GM21825 (cell line): Measurements from ENCODE around the gene NCMAP.
"Not testable (repeated sequence)": the region's sequence is repeated elsewhere in the genome, so short reads cannot be mapped to it uniquely, and the experiment has no call there.

Source experiments
- ATAC-seq: cut with Tn5 transposase; IDR thresholded peaks from one replicate; pipeline ENCODE4 v1.9.1; 2021; ENCODE audit warnings: mild to moderate bottlenecking, moderate library complexity; ENCODE audit not compliant: unreplicated experiment

Gene NCMAP

GRCh38 chr1:24541711-24542346 is 14.1 kb upstream of the NCMAP start:
- no peak for ATAC-seq

DNA sequence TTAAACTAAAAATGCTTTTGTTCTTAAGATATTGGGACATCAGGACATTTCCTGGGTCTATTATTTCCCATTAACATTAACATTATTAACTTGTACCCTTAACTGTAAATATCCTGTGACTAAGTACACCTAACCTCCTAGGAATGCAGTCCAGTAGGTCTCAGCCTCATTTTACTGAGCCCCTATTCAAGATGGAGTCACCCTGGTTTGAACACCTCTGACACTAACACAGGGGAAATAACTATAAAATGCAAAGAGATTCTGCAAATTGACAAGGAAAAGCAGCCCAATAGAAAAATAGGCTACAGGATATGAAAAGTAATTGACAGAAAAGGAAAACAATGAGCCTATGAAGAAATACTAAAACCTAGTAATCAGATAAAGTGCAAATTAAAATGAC is 11.6 kb upstream of the NCMAP start:
- ATAC-seq = no peak

DNA sequence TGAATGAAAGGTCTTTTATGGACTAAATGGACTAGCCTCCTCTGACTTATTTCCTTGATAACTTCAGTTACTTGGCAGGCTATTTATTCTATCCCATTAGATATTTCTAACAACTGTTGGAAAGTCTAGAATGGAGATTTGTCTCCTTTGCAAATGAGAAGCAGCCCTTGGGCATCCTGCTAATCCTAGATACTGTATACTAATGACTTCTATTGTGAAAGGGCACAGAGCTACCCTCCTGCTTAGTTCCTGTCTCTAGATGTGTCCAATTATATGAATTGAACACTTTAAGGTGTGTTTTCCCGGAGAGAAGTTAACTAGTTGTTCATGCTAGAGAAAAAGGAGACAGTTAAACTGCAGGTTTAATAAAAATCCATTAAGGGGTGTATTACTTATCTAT is 10.2 kb upstream of the NCMAP start:
- no peak for ATAC-seq

DNA sequence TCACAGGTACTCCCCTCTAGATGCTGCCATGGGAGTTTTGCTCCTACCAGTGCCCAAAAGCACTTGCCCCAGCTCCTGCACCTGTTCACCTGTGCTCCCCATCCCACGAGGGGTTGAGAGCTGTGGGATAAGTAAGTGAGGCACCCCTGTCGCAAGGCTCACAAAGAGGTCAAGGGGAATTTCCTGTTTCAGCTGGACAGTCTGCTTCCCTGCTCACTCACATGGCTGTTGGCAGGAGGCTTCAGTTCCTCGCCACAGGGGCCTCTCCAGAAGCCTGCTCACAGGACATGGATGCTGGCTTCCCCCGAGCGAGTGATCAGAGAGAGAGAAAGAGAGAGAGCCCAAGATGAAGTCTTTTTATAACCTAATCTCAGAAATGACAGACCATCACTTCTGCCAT is 8.7 kb upstream of the NCMAP start:
- no peak for ATAC-seq

DNA sequence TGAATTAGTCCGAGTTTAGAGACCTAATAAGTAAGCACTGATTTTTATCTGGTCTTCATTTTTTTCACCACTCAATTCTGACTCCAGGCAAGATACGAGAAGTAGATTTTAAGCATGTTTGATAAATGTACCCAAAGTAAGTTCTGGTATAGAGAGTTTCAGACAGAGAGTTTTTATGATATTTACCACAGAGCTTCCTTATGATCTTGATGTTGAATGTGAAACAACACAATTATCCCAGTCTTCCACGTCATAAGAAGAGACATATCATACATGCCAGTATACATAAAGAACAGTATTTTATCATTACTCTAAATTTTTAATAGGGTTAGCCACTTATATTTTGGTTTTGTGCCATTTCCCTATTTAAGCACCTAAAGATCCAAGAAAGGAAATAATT is 7.8 kb upstream of the NCMAP start:
- no peak for ATAC-seq

GRCh38 chr1:24549210-24549609 is 6.7 kb upstream of the NCMAP start:
- ATAC-seq = not testable (repeated sequence)

DNA sequence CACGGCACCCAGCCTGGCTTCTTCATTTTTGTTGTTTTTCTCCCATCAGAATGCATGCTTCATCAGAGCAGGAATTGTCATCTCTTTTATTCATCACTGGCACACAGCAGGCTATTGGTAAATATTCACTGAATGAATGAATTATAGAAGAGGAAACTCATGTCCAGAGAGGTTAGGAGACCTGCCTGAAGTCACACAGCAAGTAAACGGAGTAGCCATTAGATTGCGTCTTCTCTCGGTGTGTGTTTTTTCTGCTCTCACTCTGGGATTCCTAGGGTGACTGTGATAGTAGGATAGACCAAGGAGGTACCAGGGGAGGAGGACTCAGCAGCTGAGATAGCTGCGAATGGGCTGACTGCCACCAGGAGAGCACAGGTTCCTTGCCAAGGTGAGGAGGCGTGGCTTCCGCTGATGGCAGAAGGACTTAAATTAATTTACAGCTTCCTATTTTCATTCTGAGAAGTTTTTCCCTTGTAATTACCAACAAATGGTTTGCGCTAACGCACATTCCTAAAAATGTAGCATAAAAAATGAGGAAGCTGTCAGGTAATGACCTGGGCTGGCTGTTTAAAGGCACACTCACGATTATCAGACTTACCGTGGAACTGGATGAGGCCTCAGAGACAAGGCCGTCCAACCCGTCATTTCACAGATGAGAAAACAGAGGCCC is 4.5 kb upstream of the NCMAP start:
- ATAC-seq = no peak

DNA sequence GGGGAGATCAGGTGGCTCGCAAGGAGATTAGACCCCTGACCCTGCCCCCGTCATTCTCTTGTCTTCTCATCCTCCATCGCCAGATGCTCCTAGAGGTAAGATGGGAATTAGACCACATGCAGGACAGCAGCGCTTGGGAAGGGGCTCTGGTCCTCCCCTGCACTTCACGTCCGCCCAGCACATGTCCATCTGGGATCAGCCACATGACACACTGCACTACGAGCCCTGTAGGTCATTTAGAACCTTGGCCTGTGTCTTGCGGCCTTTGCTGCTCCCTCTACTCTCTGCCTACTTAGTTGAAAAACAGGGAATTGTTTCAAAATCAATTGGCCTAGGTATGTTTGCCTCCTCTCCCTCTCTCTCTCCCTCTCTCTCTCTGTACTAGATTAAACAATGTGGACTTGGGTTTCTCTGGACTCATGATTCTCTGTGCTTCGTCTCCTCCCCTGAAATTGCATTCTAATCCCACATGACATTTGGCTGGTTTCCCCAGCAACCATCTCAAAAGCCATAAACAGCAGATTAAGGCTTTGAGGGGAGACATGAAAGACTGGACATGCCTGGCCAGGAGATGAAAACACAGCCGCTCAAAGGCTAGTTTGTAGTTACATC is 3.8 kb upstream of the NCMAP start:
- no peak for ATAC-seq

GRCh38 chr1:24553931-24554330 is 2.0 kb upstream of the NCMAP start:
- ATAC-seq = no peak

GRCh38 chr1:24554714-24555113 is 1.2 kb upstream of the NCMAP start:
- no peak for ATAC-seq

DNA sequence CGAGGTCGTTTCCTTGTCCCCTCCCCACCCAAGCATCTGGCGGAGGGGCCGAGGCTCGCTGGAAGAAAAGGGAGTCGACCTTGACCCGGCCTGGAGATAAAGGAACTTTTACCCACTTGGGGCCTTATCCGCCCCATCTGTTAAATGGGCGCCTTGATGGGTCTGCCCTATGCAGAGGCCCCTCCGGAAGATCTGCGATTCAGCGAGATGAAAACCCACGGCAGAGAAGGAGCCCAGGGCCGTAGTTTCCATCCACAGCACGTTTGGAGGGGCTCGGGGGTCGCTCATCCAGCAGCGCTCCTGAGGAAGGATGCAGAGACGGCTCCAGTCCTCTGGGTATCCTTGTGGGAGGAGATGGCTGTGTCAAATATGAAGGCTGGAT is 518 bp downstream of the NCMAP start:
- ATAC-seq = no peak

- ATAC-seq = no peak
Measured at GRCh38 chr1:24557220-24557619, 1.3 kb downstream of the NCMAP start.

- ATAC-seq = no peak
Measured at GRCh38 chr1:24557711-24558131, 1.8 kb downstream of the NCMAP start.

DNA sequence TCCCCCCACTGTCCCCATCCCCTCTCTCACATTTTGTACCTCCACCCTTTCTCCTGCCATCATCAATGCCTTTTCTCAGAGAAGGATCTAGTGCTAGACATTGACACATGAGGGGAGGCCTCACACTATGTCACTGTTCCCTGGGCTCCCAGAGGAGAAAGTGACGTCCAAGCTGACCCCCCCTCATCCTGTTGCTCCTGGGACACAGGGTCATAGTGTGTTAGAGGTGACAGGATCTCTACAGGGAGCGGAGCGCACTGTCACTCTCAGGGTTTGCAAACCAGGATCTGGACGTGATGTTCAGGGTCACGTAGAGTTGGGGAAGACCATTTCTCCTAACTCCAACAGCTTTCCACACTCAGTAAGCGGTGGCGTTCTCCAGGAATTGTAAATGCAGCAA is 2.6 kb downstream of the NCMAP start:
- no peak for ATAC-seq

GRCh38 chr1:24558902-24559791 is 3.3 kb downstream of the NCMAP start:
- ATAC-seq = no peak

DNA sequence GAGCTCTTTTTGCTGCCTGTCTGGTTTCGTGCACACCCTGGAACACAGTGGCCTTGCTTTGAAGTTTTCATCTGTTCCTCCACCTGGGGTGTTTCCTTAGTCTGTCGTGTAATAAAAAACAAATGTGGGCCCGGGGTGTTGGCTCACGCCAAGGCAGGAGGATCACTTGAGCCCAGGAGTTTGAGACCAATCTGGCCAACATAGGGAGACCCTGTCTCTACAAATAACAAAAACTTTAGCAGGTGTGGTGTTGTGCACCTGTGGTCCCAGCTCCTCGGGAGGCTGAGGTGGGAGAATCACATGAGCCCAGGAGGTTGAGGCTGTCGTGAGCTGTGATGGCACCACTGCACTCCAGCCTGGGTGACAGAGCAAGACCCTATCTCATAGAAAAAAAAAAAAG is 4.5 kb downstream of the NCMAP start:
- ATAC-seq = no peak

DNA sequence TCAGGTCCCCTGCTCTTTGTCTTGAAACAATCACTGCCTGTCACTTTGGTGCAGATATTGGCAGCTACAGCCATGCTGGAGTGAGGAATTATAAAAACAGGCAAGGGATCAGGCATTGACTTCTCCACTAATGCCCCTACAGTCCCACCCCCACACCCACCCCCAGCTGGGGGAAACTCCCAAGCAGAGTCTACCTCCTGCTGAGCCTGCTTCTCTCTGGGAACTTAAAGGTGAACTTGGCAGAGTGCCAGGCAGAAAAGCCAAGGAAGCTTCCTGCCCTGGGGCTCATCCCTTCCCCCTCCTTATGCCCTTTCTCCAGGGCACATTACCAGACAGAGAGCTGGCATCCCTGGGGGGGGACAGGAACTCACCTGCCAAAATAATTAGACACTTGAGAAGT is 6.7 kb downstream of the NCMAP start:
- ATAC-seq = no peak

DNA sequence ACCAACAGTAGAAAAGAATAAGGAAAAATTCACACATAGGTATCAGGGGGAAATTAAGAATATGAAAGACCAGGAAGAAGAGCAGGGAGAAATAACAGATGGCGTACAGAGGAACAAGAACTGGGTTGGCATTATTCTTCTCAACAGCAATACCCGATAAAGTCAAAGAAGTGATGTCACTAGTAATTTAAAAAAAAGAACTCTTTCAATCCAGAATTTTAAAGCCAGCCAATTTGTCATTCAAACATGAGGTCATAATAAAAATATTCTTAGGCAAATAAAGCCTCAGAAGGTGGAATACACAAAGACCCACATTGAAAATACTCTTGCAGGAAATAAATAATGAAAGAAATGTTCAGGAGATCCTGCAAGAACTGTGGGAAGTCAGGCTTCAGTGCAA is 8.8 kb downstream of the NCMAP start:
- no peak for ATAC-seq

DNA sequence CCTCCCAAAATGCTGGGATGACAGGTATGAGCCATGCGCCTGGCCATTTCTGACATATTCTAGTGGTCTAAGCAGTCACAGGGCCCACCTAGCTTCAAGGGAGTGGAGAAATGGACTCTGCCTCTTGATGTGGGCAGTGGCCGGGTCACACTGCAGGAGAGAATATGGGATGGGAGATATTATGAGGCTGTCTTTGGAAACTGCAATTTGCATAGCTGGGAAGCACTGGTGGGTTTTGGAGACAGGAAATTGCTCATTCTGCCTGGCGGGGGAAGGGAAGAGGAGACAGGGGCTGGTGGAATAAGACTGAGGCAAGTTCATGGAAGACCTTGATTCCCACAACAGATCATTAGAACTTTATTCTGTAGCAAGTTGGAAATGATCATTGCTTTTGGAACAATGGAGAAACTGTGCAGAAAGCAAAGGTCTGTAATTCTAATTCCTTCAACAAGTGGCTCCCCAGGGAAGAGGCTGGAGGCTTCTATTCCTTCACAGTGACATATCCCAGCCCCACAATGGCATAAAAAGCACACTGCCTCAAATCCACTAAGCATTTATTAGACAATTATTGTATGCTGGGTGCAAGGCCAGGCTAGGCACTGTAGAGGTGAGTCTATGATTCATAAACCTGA is 10.5 kb downstream of the NCMAP start:
- ATAC-seq = no peak

DNA sequence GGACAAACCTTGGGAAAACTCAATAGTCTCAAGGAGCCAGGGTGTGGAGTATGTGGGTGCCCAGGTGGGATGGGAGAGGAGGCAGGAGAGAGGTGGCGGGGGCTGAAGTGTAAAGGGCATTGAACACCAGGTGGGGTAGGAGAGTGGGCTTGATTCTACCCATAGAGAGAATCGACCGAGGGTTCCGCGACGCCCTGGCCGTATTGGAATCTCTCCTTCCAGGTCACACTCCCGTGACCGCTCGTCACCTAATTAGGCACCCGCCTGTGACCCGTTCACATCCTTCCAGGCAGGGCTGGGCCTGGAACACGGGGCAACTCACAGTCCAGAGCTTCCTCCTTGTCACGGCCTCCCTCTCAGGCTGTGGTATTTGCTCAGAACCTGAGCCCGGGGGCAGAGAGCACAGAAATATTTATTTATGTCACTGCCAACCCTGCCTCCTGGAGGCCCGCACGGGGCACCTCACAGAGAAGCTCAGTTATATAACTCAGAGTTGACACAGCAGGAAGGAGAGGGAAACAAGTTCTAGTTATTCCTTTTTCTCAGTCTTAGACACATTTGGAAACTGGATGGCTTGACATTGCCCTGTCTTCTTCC is 12.0 kb downstream of the NCMAP start:
- no peak for ATAC-seq

- ATAC-seq = no peak
Measured at GRCh38 chr1:24568475-24568874, 12.6 kb downstream of the NCMAP start.
